ENCODE results near the gene DPP10.
"Not testable (repeated sequence)": the region's sequence is repeated elsewhere in the genome, so short reads cannot be mapped to it uniquely, and the experiment has no call there.

Gene DPP10

GRCh38 chr2:114442510-114442909 lies at the start of gene DPP10:
Gene DPP10 (plus strand): TSS chr2:114442641.
- TF ChIP-seq CTCF (IDR thresholded peaks at IDR 0.05; ENCODE audit: insufficient read depth, low read depth, low read length, missing control alignments) = no peak
- H3K4me3 ChIP-seq (ENCODE audit: low read length) = no peak within 1 kb of the TSS
- DNase-seq (ENCODE audit: low read depth) = peak; percentile 15

GRCh38 chr2:114400890-114401289 lies 41.6 kb upstream of the DPP10 start:
- no peak overlapping the region for H3K4me3 ChIP-seq (ENCODE audit: low read length)
- no peak for DNase-seq (ENCODE audit: low read depth)
- TF ChIP-seq CTCF (IDR thresholded peaks at IDR 0.05; ENCODE audit: insufficient read depth, low read depth, low read length, missing control alignments) = no peak

GRCh38 chr2:114405247-114406116 lies 37.0 kb upstream of the DPP10 start:
- no peak for TF ChIP-seq CTCF (IDR thresholded peaks at IDR 0.05; ENCODE audit: insufficient read depth, low read depth, low read length, missing control alignments)
- DNase-seq (ENCODE audit: low read depth) = no peak
- H3K4me3 ChIP-seq (ENCODE audit: low read length) = no peak overlapping the region

- no peak overlapping the region for H3K4me3 ChIP-seq (ENCODE audit: low read length)
- no peak for DNase-seq (ENCODE audit: low read depth)
- TF ChIP-seq CTCF (IDR thresholded peaks at IDR 0.05; ENCODE audit: insufficient read depth, low read depth, low read length, missing control alignments) = no peak
Measured at GRCh38 chr2:114406347-114406746, 36.1 kb upstream of the DPP10 start.

- not testable (repeated sequence) for H3K4me3 ChIP-seq (ENCODE audit: low read length); DNase-seq (ENCODE audit: low read depth)
Measured at GRCh38 chr2:114407353-114407752, 35.1 kb upstream of the DPP10 start.

- TF ChIP-seq CTCF (IDR thresholded peaks at IDR 0.05; ENCODE audit: insufficient read depth, low read depth, low read length, missing control alignments) = no peak
- H3K4me3 ChIP-seq (ENCODE audit: low read length) = no peak overlapping the region
- DNase-seq (ENCODE audit: low read depth) = no peak
Measured at GRCh38 chr2:114421781-114422180, 20.7 kb upstream of the DPP10 start.

- no peak for TF ChIP-seq CTCF (IDR thresholded peaks at IDR 0.05; ENCODE audit: insufficient read depth, low read depth, low read length, missing control alignments)
- no peak for DNase-seq (ENCODE audit: low read depth)
- H3K4me3 ChIP-seq (ENCODE audit: low read length) = no peak overlapping the region
Measured at GRCh38 chr2:114424699-114425098, 17.7 kb upstream of the DPP10 start.

All from epithelial cell of esophagus (primary cell).